Liver (tissue), 9 donors: Measurements from ENCODE around the gene TSPAN32. TPM values are rescaled to one million over a fixed set of nuclear protein-coding genes. Genes with fewer than 3 reads are reported as not detected.

Experiments
- DNase-seq: peaks from one replicate; pipeline ENCODE4 v3.0.0-alpha.2; 2017; ENCODE audit warnings: low spot score
- H3K27ac ChIP-seq, 2 donors: one replicate each; pipeline ENCODE4 v1.7.0; 2013; ENCODE audit warnings: inconsistent platforms in 2 of 2, low read length in 2 of 2, control low read depth in 1 of 2, low read depth in 1 of 2, mild to moderate bottlenecking in 1 of 2
- H3K27me3 ChIP-seq, 4 donors: one replicate each; pipeline versions ENCODE4 v1.6.1 to v1.7.0; 2013; ENCODE audit warnings: low read length in 3 of 4, inconsistent platforms in 1 of 4, mild to moderate bottlenecking in 1 of 4, moderate library complexity in 1 of 4; ENCODE audit not compliant: control insufficient read depth in 4 of 4, insufficient read depth in 4 of 4
- H3K36me3 ChIP-seq, 4 donors: one replicate each; pipeline versions ENCODE4 v1.6.1 to v1.7.0; 2013; ENCODE audit warnings: low read length in 3 of 4, mild to moderate bottlenecking in 3 of 4, low read depth in 1 of 4, moderate library complexity in 1 of 4; ENCODE audit not compliant: control insufficient read depth in 4 of 4, insufficient read depth in 3 of 4
- H3K4me1 ChIP-seq, 4 donors: one replicate each; pipeline versions ENCODE4 v1.6.1 to v1.7.0; 2013; ENCODE audit warnings: low read length in 3 of 4, mild to moderate bottlenecking in 3 of 4, moderate library complexity in 1 of 4; ENCODE audit not compliant: control insufficient read depth in 4 of 4, insufficient read depth in 4 of 4
- H3K4me3 ChIP-seq, 3 donors: one replicate each; pipeline versions ENCODE4 v1.6.1 to v1.7.0; 2013; ENCODE audit warnings: low read length in 3 of 3, control low read depth in 1 of 3, low read depth in 1 of 3, mild to moderate bottlenecking in 1 of 3
- H3K9ac ChIP-seq, 2 donors: one replicate each; pipeline ENCODE4 v1.7.0; 2013; ENCODE audit warnings: low read length in 2 of 2, mild to moderate bottlenecking in 2 of 2, moderate library complexity in 2 of 2, control low read depth in 1 of 2, low read depth in 1 of 2
- H3K9me3 ChIP-seq, 4 donors: one replicate each; pipeline versions ENCODE4 v1.6.1 to v1.7.0; 2013; ENCODE audit warnings: low read length in 3 of 4; ENCODE audit not compliant: control insufficient read depth in 4 of 4
- CTCF ChIP-seq: fragments of 150-350 bp; IDR thresholded peaks from 2 replicates; pipeline ENCODE4 v1.5.1; 2017; ENCODE audit warnings: improper control_type of control experiment, low read depth, low read length; ENCODE audit not compliant: missing input control
- EGR1 ChIP-seq, 2 donors: IDR thresholded peaks; 2 replicates each; pipeline ENCODE4 v1.6.1; 2016 to 2018; ENCODE audit warnings: antibody characterized with exemption in 2 of 2, low read depth in 2 of 2
- FOXA1 ChIP-seq: IDR thresholded peaks from 2 replicates; pipeline ENCODE4 v1.6.1; 2016; ENCODE audit warnings: antibody characterized with exemption
- FOXA2 ChIP-seq: IDR thresholded peaks from 2 replicates; pipeline ENCODE4 v1.6.1; 2016; ENCODE audit warnings: antibody characterized with exemption
- HNF4A ChIP-seq, 2 donors: conservative IDR thresholded peaks; 2 replicates each; pipeline ENCODE4 v1.6.1; 2016; ENCODE audit warnings: antibody characterized with exemption in 2 of 2, mild to moderate bottlenecking in 2 of 2
- HNF4G ChIP-seq: IDR thresholded peaks from 2 replicates; pipeline ENCODE4 v1.6.1; 2016; ENCODE audit warnings: antibody characterized with exemption
- JUND ChIP-seq, 2 donors: IDR thresholded peaks; 2 replicates each; pipeline ENCODE4 v1.6.1; 2016; ENCODE audit warnings: antibody characterized with exemption in 2 of 2
- NR2F2 ChIP-seq: IDR thresholded peaks from 2 replicates; pipeline ENCODE4 v1.6.1; 2016; ENCODE audit warnings: antibody characterized with exemption
- RAD21 ChIP-seq, 2 donors: IDR thresholded peaks; 2 replicates each; pipeline ENCODE4 v1.6.1; 2016; ENCODE audit warnings: antibody characterized with exemption in 2 of 2, mild to moderate bottlenecking in 2 of 2
- REST ChIP-seq: IDR thresholded peaks from 2 replicates; pipeline ENCODE4 v1.6.1; 2016; ENCODE audit warnings: antibody characterized with exemption, mild to moderate bottlenecking
- RXRA ChIP-seq, 2 donors: IDR thresholded peaks; 2 replicates each; pipeline ENCODE4 v1.6.1; 2017 to 2018; ENCODE audit warnings: antibody characterized with exemption in 2 of 2, mild to moderate bottlenecking in 1 of 2
- SP1 ChIP-seq: IDR thresholded peaks from 2 replicates; pipeline ENCODE4 v1.6.1; 2018; ENCODE audit warnings: antibody characterized with exemption, mild to moderate bottlenecking
- TAF1 ChIP-seq: conservative IDR thresholded peaks from 2 replicates; pipeline ENCODE4 v1.6.1; 2016; ENCODE audit warnings: antibody characterized with exemption, mild to moderate bottlenecking
- YY1 ChIP-seq: IDR thresholded peaks from 2 replicates; pipeline ENCODE4 v1.6.1; 2016; ENCODE audit warnings: antibody characterized with exemption, mild to moderate bottlenecking
- ZBTB33 ChIP-seq: IDR thresholded peaks from 2 replicates; pipeline ENCODE4 v1.6.1; 2016; ENCODE audit warnings: antibody characterized with exemption
- WGBS: extraction: QIAGEN DNeasy Blood & Tissue Kit; methylation state at CpG from one replicate; pipeline ENCODE4 v1.1.7; 2013; 5-methylcytosine and 5-hydroxymethylcytosine counted together
- polyA plus RNA-seq, 2 donors: library from polyadenylated mRNA; stranded (reverse) in 1 of 2; unstranded in 1 of 2; fragments of 200-250 nt in 1 of 2; fragments of >200 nt in 1 of 2; fragmentation: Nextera tagmentation in 1 of 2; extraction: Ambion mirVana in 1 of 2; gene quantifications; one replicate each; pipeline versions ENCODE4 v1.2.1 to v1.2.3, GENCODE V29; 2013 to 2015
- total RNA-seq, 2 donors: library from RNA; depleted of rRNA; stranded (reverse); fragments of >200 nt; gene quantifications; one replicate each; pipeline ENCODE4 v1.2.3, GENCODE V29; 2014
- TF ChIP-seq, protein P1 (sequence below): IDR thresholded peaks from 2 replicates; pipeline ENCODE4 v1.6.1; 2016; ENCODE audit warnings: antibody characterized with exemption
- TF ChIP-seq, protein P2 (sequence below): IDR thresholded peaks from 2 replicates; pipeline ENCODE4 v1.6.1; 2016; ENCODE audit warnings: antibody characterized with exemption
- donor health status: healthy.
- donor health status: healthy.
- donor health status: healthy.
- donor health status: healthy.
- donor health status: healthy.

TSPAN32 gene
- total and polyA plus RNA-seq, 4 donors: 0.25 to 71.4 (median 0.45) TPM

GRCh38 chr11:2355000-2355644 lies 53.3 kb downstream of the TSPAN32 start:
- H3K36me3 ChIP-seq: no peaks in the 10 kb centered on the region
- no peak for DNase-seq

DNA sequence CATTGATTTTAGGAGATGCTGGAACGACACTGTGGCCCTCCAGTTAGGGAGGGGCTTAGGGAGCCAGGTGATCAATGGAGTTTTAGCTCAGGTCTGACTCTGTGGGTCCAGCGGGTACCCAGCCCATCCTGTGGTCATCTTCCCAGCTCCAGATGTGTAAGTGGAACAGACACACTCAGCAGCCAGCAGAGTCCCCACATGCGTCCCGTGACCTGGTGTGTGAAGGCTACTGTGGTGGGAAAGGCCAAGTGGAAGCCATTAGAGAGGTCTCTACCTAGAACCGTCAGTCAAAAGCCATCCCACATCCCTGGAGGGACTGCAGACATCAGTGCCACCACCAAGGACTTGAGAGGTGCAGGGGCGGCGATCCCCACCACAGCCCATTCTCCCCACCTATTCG lies 55.4 kb downstream of the TSPAN32 start:
- Histone ChIP-seq H3K9ac (no peak overlapping the region), H3K36me3 (no peaks in the 10 kb centered on the region)
- WGBS: 68% methylated on average over 8 of the region's 8 CpGs
- no peak for TF ChIP-seq EGR1 (IDR thresholded peaks at IDR 0.05; ENCODE audit: low read depth in 2 of 2)
- TF ChIP-seq, protein P1, sequence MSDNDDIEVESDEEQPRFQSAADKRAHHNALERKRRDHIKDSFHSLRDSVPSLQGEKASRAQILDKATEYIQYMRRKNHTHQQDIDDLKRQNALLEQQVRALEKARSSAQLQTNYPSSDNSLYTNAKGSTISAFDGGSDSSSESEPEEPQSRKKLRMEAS: no peak
- TF ChIP-seq NR2F2: no peak
- TF ChIP-seq RAD21 (IDR thresholded peaks at IDR 0.05): no peak
- no peak for TF ChIP-seq HNF4A (conservative IDR thresholded peaks at IDR 0.05)
- no peak for TF ChIP-seq TAF1
- TF ChIP-seq JUND (IDR thresholded peaks at IDR 0.05): no peak
- TF ChIP-seq REST: no peak
- TF ChIP-seq SP1: no peak
- no peak for TF ChIP-seq ZBTB33
- TF ChIP-seq CTCF: no peak
- TF ChIP-seq YY1: no peak
- TF ChIP-seq FOXA1: no peak
- no peak for TF ChIP-seq FOXA2
- TF ChIP-seq, protein P2, sequence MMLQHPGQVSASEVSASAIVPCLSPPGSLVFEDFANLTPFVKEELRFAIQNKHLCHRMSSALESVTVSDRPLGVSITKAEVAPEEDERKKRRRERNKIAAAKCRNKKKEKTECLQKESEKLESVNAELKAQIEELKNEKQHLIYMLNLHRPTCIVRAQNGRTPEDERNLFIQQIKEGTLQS: no peak
- no peak for TF ChIP-seq RXRA (IDR thresholded peaks at IDR 0.05)
- TF ChIP-seq HNF4G: no peak

More at GRCh38 chr11:2355000-2355644, 53.3 kb downstream of the TSPAN32 start:
- WGBS: 80% methylated on average over 7 of the region's 7 CpGs
- Histone ChIP-seq H3K4me3 (no peak overlapping the region), H3K9ac (no peak overlapping the region), H3K27me3 (no peaks in the 10 kb centered on the region), H3K27ac (no peak overlapping the region), H3K9me3 (no peaks in the 10 kb centered on the region), H3K4me1 (no peaks in the 10 kb centered on the region)
- TF ChIP-seq REST (no peak), YY1 (no peak), FOXA1 (no peak)

More for the DNA sequence above, 55.4 kb downstream of the TSPAN32 start:
- Histone ChIP-seq H3K9me3 (no peaks in the 10 kb centered on the region), H3K4me1 (no peaks in the 10 kb centered on the region), H3K27me3 (no peaks in the 10 kb centered on the region), H3K4me3 (no peak overlapping the region), H3K27ac (no peak overlapping the region)
- no peak for DNase-seq
